ENCODE results near the gene PRMT7. TPM values are rescaled to one million over a fixed set of nuclear protein-coding genes. Genes with fewer than 3 reads are reported as not detected.

The PRMT7 gene
- total and polyA plus RNA-seq, 2 donors = 57.9 to 65.5 TPM

DNA sequence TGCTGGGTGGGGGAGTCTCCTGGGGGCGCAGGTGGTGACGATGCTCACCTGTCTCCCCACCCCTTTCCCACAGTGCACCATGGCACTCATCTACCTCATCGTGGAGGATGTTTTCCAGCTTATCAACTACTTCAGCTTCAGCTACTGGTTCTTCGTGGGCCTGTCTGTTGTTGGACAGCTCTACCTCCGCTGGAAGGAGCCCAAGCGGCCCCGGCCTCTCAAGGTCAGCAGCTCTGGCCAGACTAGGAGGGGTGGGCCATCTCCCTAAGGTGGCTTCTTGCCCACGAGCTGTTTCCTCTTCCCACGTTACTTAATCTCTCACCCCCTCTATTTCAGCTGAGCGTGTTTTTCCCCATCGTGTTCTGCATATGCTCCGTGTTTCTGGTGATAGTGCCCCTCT lies 14.5 kb upstream of the PRMT7 start:
- Histone ChIP-seq H3K4me1 (ENCODE audit: control insufficient read depth in 2 of 2, insufficient read depth in 2 of 2, low read length in 2 of 2) (peaks cover 9 to 18% of the 10 kb centered on the region in 2 donors), H3K9me3 (ENCODE audit: control insufficient read depth in 2 of 2, insufficient read depth in 1 of 2, low read length in 1 of 2) (no peaks in the 10 kb centered on the region), H3K4me3 (ENCODE audit: low read length in 2 of 2) (no peak overlapping the region), H3K27me3 (ENCODE audit: control insufficient read depth in 2 of 2, insufficient read depth in 1 of 2, low read length in 1 of 2) (no peaks in the 10 kb centered on the region), H3K36me3 (ENCODE audit: control insufficient read depth in 2 of 2, insufficient read depth in 2 of 2, low read length in 1 of 2) (peaks cover 91 to 100% of the 10 kb centered on the region in 2 donors), H3K27ac (ENCODE audit: low read depth in 1 of 2, low read length in 1 of 2) (no peak overlapping the region)
- no peak for DNase-seq (ENCODE audit: low read depth in 6 of 9, low spot score in 9 of 9)
- whole genome bisulfite sequencing = 96% methylated on average over 12 of the region's 12 CpGs

GRCh38 chr16:68296693-68297092 lies 14.1 kb upstream of the PRMT7 start:
- Histone ChIP-seq H3K9me3 (ENCODE audit: control insufficient read depth in 2 of 2, insufficient read depth in 1 of 2, low read length in 1 of 2) (no peaks in the 10 kb centered on the region), H3K27ac (ENCODE audit: low read depth in 1 of 2, low read length in 1 of 2) (no peak overlapping the region)
- no peak for DNase-seq (ENCODE audit: low read depth in 6 of 9, low spot score in 9 of 9)

GRCh38 chr16:68297908-68298307 lies 12.9 kb upstream of the PRMT7 start:
- H3K4me3 ChIP-seq (ENCODE audit: low read length in 2 of 2) = no peak overlapping the region
- peaks cover 0 to 6% of the 10 kb centered on the region in 2 donors for H3K4me1 ChIP-seq (ENCODE audit: control insufficient read depth in 2 of 2, insufficient read depth in 2 of 2, low read length in 2 of 2)
- whole genome bisulfite sequencing = 97% methylated on average over 3 of the region's 3 CpGs
- H3K36me3 ChIP-seq (ENCODE audit: control insufficient read depth in 2 of 2, insufficient read depth in 2 of 2, low read length in 1 of 2) = peaks cover 89 to 99% of the 10 kb centered on the region in 2 donors
- no peak for DNase-seq (ENCODE audit: low read depth in 6 of 9, low spot score in 9 of 9)
- H3K27me3 ChIP-seq (ENCODE audit: control insufficient read depth in 2 of 2, insufficient read depth in 1 of 2, low read length in 1 of 2) = no peaks in the 10 kb centered on the region
- H3K27ac ChIP-seq (ENCODE audit: low read depth in 1 of 2, low read length in 1 of 2) = no peak overlapping the region
- H3K9me3 ChIP-seq (ENCODE audit: control insufficient read depth in 2 of 2, insufficient read depth in 1 of 2, low read length in 1 of 2) = no peaks in the 10 kb centered on the region

More at GRCh38 chr16:68296693-68297092, 14.1 kb upstream of the PRMT7 start:
- H3K4me1 ChIP-seq (ENCODE audit: control insufficient read depth in 2 of 2, insufficient read depth in 2 of 2, low read length in 2 of 2) = peaks cover 5 to 14% of the 10 kb centered on the region in 2 donors
- H3K27me3 ChIP-seq (ENCODE audit: control insufficient read depth in 2 of 2, insufficient read depth in 1 of 2, low read length in 1 of 2) = no peaks in the 10 kb centered on the region
- 88% methylated on average over 6 of the region's 6 CpGs for WGBS
- no peak overlapping the region for H3K4me3 ChIP-seq (ENCODE audit: low read length in 2 of 2)
- H3K36me3 ChIP-seq (ENCODE audit: control insufficient read depth in 2 of 2, insufficient read depth in 2 of 2, low read length in 1 of 2) = peaks cover 89 to 100% of the 10 kb centered on the region in 2 donors

DNA sequence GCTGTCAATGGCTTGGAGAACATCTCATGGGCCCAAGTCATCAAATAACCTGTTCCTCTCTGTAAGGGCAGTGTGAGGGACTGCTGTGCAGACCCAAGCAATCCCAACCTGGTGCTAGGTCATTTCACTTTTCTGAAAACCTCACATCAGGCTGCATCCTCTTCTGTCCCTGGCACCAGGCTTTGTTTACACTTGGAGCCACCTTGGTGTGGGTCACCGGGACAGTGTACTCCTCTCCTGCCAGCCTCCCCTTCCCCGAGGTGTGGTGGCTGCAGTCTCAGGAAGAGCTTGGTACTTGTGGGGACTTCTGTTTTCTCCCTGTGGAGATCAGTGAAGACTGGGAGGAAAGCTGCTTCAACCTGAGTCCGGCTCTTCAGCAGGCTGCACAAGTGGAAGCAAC lies 12.5 kb upstream of the PRMT7 start:
- DNase-seq (ENCODE audit: low read depth in 6 of 9, low spot score in 9 of 9) = no peak
- peak overlapping the region in 1 of 2 donors; percentile 46 for H3K27ac ChIP-seq (ENCODE audit: low read depth in 1 of 2, low read length in 1 of 2)
- H3K4me3 ChIP-seq (ENCODE audit: low read length in 2 of 2) = no peak overlapping the region
- no peaks in the 10 kb centered on the region for H3K27me3 ChIP-seq (ENCODE audit: control insufficient read depth in 2 of 2, insufficient read depth in 1 of 2, low read length in 1 of 2)
- no peaks in the 10 kb centered on the region for H3K9me3 ChIP-seq (ENCODE audit: control insufficient read depth in 2 of 2, insufficient read depth in 1 of 2, low read length in 1 of 2)
- H3K4me1 ChIP-seq (ENCODE audit: control insufficient read depth in 2 of 2, insufficient read depth in 2 of 2, low read length in 2 of 2) = peaks cover 0 to 5% of the 10 kb centered on the region in 2 donors
- WGBS = 96% methylated on average over 3 of the region's 3 CpGs
- peaks cover 86 to 97% of the 10 kb centered on the region in 2 donors for H3K36me3 ChIP-seq (ENCODE audit: control insufficient read depth in 2 of 2, insufficient read depth in 2 of 2, low read length in 1 of 2)

DNA sequence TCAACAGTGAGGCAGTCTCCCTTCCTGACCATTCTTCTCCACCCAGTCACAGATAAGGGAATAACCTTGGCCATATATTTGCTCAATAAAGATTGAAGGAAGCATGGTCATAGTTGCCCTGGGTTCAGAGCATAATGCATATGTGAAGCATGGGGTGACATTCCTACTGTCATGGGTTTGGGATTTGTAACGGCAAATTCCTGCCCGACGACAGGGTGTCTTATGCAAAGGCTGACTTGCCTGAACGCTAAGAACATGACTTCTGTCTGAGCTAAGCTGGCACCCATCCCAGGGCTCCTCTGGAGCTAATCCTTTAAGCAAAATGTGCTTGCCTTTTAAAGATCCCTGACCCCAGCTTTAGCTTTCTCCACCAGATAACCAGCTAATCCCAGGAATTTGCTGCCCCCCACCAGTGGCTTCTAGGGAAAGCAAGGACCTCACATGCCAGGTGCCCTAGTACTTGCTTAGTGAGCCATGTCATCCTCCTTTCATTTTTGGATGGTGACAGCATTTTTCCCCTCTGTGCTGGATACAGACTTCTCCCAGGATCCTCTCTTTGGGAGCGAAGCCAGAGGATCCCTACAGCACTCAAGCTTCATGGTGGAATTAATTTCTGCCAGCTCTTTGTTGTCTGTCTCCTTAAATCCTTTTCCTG lies 11.8 kb upstream of the PRMT7 start:
- Histone ChIP-seq H3K27me3 (ENCODE audit: control insufficient read depth in 2 of 2, insufficient read depth in 1 of 2, low read length in 1 of 2) (no peaks in the 10 kb centered on the region), H3K36me3 (ENCODE audit: control insufficient read depth in 2 of 2, insufficient read depth in 2 of 2, low read length in 1 of 2) (peaks cover 85 to 97% of the 10 kb centered on the region in 2 donors), H3K4me3 (ENCODE audit: low read length in 2 of 2) (no peak overlapping the region), H3K27ac (ENCODE audit: low read depth in 1 of 2, low read length in 1 of 2) (no peak overlapping the region), H3K4me1 (ENCODE audit: control insufficient read depth in 2 of 2, insufficient read depth in 2 of 2, low read length in 2 of 2) (peaks cover 0 to 2% of the 10 kb centered on the region in 2 donors), H3K9me3 (ENCODE audit: control insufficient read depth in 2 of 2, insufficient read depth in 1 of 2, low read length in 1 of 2) (no peaks in the 10 kb centered on the region)
- WGBS = 93% methylated on average over 5 of the region's 5 CpGs
- DNase-seq (ENCODE audit: low read depth in 6 of 9, low spot score in 9 of 9) = no peak

GRCh38 chr16:68299571-68300453 lies 11.0 kb upstream of the PRMT7 start:
- DNase-seq (ENCODE audit: low read depth in 6 of 9, low spot score in 9 of 9) = no peak
- peaks cover 84 to 96% of the 10 kb centered on the region in 2 donors for H3K36me3 ChIP-seq (ENCODE audit: control insufficient read depth in 2 of 2, insufficient read depth in 2 of 2, low read length in 1 of 2)
- peaks cover 0 to 2% of the 10 kb centered on the region in 2 donors for H3K4me1 ChIP-seq (ENCODE audit: control insufficient read depth in 2 of 2, insufficient read depth in 2 of 2, low read length in 2 of 2)
- no peak overlapping the region for H3K4me3 ChIP-seq (ENCODE audit: low read length in 2 of 2)
- no peaks in the 10 kb centered on the region for H3K9me3 ChIP-seq (ENCODE audit: control insufficient read depth in 2 of 2, insufficient read depth in 1 of 2, low read length in 1 of 2)
- H3K27ac ChIP-seq (ENCODE audit: low read depth in 1 of 2, low read length in 1 of 2) = peak overlapping the region in 1 of 2 donors; percentile 22
- 96% methylated on average over 11 of the region's 11 CpGs for WGBS
- no peaks in the 10 kb centered on the region for H3K27me3 ChIP-seq (ENCODE audit: control insufficient read depth in 2 of 2, insufficient read depth in 1 of 2, low read length in 1 of 2)

DNA sequence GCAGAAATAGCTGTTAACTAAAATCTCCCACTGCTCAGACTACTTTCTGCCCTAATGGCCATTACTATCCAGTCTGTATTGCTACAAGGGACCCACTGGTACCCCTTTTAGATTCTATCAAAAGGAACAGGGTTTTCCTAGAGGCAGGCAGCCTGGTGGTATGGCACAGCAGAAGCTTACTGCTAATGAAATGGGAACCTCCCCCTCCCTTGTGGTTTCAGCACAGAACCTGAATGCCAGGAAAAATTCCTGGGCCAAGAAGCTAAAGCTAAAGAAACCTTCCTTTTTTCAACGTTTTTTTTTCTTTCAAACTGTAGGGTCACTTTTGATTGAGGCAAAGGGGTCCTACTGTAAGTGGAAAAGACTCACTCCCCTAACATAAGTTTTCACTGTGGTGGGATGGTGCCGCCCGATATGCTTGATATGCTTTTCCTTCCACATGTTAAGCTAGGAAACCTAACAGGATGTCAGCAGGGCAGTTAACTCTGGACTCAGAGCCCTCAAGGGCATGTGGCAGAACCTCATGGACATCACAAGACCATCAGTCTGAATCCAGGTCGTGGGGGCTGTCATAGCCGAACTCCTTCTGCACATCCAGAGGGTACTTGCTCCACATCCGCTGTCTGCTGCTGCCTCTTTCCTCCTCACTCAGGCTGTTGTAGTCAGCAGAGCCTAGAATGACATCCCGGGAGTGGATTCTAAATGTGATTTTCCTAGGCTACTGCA lies 9.9 kb upstream of the PRMT7 start:
- H3K36me3 ChIP-seq (ENCODE audit: control insufficient read depth in 2 of 2, insufficient read depth in 2 of 2, low read length in 1 of 2) = peaks cover 88 to 96% of the 10 kb centered on the region in 2 donors
- no peak overlapping the region for H3K4me3 ChIP-seq (ENCODE audit: low read length in 2 of 2)
- 89% methylated on average over 7 of the region's 7 CpGs for WGBS
- H3K27me3 ChIP-seq (ENCODE audit: control insufficient read depth in 2 of 2, insufficient read depth in 1 of 2, low read length in 1 of 2) = no peaks in the 10 kb centered on the region
- no peak for DNase-seq (ENCODE audit: low read depth in 6 of 9, low spot score in 9 of 9)
- peak overlapping the region in 1 of 2 donors; percentile 18 for H3K27ac ChIP-seq (ENCODE audit: low read depth in 1 of 2, low read length in 1 of 2)
- H3K9me3 ChIP-seq (ENCODE audit: control insufficient read depth in 2 of 2, insufficient read depth in 1 of 2, low read length in 1 of 2) = no peaks in the 10 kb centered on the region
- H3K4me1 ChIP-seq (ENCODE audit: control insufficient read depth in 2 of 2, insufficient read depth in 2 of 2, low read length in 2 of 2) = peaks cover 2% of the 10 kb centered on the region in 2 donors

DNA sequence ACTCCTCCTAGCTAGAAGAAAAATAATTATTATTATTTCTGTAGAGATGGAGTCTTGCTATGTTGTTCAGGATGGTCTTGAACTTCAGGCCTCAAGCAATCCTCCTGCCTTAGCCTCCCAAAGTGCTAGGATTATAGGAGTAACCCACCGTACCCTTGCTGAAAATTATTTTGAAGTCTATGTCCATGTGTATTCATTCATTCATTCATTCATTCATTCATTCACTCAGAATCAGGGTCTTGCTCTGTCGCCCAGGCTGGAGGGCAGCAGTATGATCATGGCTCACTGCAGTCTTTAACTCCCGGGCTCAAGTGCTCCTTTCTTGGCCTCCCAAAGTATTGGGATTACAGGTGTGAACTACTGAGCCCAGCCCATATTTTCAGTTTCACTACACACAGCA lies 4.2 kb upstream of the PRMT7 start:
- peaks cover 13 to 20% of the 10 kb centered on the region in 2 donors for H3K4me1 ChIP-seq (ENCODE audit: control insufficient read depth in 2 of 2, insufficient read depth in 2 of 2, low read length in 2 of 2)
- H3K4me3 ChIP-seq (ENCODE audit: low read length in 2 of 2) = no peak overlapping the region
- no peaks in the 10 kb centered on the region for H3K27me3 ChIP-seq (ENCODE audit: control insufficient read depth in 2 of 2, insufficient read depth in 1 of 2, low read length in 1 of 2)
- no peak for DNase-seq (ENCODE audit: low read depth in 6 of 9, low spot score in 9 of 9)
- no peaks in the 10 kb centered on the region for H3K9me3 ChIP-seq (ENCODE audit: control insufficient read depth in 2 of 2, insufficient read depth in 1 of 2, low read length in 1 of 2)
- WGBS = 97% methylated on average over 3 of the region's 3 CpGs
- H3K36me3 ChIP-seq (ENCODE audit: control insufficient read depth in 2 of 2, insufficient read depth in 2 of 2, low read length in 1 of 2) = peaks cover 61 to 71% of the 10 kb centered on the region in 2 donors
- H3K27ac ChIP-seq (ENCODE audit: low read depth in 1 of 2, low read length in 1 of 2) = no peak overlapping the region

Data from thymus (tissue), 11 donors.